Mucosa of stomach (tissue), 1 donor: Measurements from ENCODE around the gene PIGP.
"Not testable (repeated sequence)": the region's sequence is repeated elsewhere in the genome, so short reads cannot be mapped to it uniquely, and the experiment has no call there.

Experiments
- H3K27me3 ChIP-seq: one replicate; pipeline ENCODE4 v1.7.0; 2013; ENCODE audit warnings: mild to moderate bottlenecking, low read length; ENCODE audit not compliant: control insufficient read depth, insufficient read depth
- H3K36me3 ChIP-seq: one replicate; pipeline ENCODE4 v1.7.0; 2013; ENCODE audit warnings: low read length; ENCODE audit not compliant: control insufficient read depth, insufficient read depth
- H3K4me1 ChIP-seq: one replicate; pipeline ENCODE4 v1.7.0; 2013; ENCODE audit warnings: mild to moderate bottlenecking, low read length; ENCODE audit not compliant: control insufficient read depth, insufficient read depth
- H3K4me3 ChIP-seq: one replicate; pipeline ENCODE4 v1.7.0; 2013; ENCODE audit warnings: low read length
- H3K9ac ChIP-seq: one replicate; pipeline ENCODE4 v1.7.0; 2013; ENCODE audit warnings: mild to moderate bottlenecking, low read length, moderate library complexity
- H3K9me3 ChIP-seq: one replicate; pipeline ENCODE4 v1.7.0; 2013; ENCODE audit warnings: mild to moderate bottlenecking, low read length, moderate library complexity; ENCODE audit not compliant: control insufficient read depth
- donor health status: Pancreatic carcinoma.

Gene PIGP

DNA sequence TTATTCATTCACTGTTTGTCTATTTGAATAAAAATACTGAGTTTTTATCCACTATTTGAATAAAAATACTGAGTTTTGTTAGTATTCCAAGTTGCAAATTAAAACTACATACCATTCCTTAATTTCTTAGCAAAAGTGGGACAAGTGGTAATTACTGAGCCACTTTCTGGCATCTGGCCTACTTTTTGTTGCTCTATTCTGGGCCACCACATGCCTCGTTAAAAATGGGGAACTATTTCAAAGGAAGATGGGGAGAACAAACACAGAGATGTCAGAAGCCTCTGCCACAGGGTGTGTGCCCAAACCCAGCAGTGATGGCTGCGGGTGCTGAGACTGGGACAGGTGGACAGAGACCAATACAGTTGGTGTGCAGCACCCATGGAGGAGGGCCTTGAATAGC lies 14.6 kb downstream of the PIGP start:
- H3K4me3 ChIP-seq: no peak overlapping the region
- H3K9ac ChIP-seq: no peak overlapping the region
- H3K4me1 ChIP-seq: peaks cover 8% of the 10 kb centered on the region
- no peaks in the 10 kb centered on the region for H3K27me3 ChIP-seq
- H3K9me3 ChIP-seq: no peaks in the 10 kb centered on the region
- no peaks in the 10 kb centered on the region for H3K36me3 ChIP-seq

DNA sequence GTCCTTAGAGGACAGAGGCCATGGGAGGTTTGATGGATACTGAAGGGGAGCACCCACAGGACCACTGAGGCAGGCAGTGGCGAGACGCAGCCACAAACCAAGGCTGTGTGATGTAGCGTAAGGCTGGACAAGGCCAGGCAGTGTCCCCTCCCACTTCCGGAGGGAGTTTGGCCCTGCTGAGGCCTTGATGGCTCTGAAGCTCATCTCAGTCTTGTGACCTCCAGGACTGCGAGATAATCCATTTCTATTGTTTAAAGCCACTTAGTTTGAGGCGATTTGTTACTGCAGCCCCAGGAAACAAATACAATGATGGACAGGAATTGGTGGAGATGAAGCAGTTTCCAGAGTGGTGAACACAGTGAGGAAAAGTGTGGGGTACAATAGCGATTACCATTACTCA lies 15.3 kb downstream of the PIGP start:
- Histone ChIP-seq H3K4me3 (no peak overlapping the region), H3K9me3 (no peaks in the 10 kb centered on the region), H3K27me3 (no peaks in the 10 kb centered on the region), H3K9ac (no peak overlapping the region), H3K4me1 (peaks cover 8% of the 10 kb centered on the region), H3K36me3 (no peaks in the 10 kb centered on the region)

DNA sequence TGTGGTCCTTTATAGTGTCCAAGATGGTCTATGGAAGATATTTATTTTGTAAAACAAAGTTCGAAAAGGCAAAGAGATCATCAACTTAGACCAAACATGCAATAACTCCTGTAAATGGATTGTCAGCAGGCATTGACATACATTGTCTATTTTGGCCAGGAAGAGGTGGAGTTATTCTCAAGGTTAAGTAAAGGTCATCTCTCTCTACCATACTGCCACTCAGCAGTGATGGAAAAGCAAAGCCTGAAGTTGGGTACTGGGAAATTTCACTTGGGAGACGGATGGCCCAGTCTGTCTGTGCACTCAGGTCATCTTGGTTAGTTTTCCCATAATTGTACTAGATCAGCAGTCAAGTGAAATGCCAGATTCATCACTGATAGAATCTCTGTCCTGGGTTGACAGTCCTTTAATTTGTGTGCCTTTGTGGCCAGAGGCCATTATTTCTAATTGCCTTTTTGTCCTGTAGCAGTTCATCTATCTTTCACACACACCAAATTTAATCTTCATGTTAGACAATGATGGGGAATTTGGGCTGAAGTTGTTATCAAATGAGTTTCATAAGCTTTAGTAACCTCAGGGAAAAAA lies 17.5 kb downstream of the PIGP start:
- H3K4me1 ChIP-seq: peaks cover 4% of the 10 kb centered on the region
- H3K9ac ChIP-seq: no peak overlapping the region

DNA sequence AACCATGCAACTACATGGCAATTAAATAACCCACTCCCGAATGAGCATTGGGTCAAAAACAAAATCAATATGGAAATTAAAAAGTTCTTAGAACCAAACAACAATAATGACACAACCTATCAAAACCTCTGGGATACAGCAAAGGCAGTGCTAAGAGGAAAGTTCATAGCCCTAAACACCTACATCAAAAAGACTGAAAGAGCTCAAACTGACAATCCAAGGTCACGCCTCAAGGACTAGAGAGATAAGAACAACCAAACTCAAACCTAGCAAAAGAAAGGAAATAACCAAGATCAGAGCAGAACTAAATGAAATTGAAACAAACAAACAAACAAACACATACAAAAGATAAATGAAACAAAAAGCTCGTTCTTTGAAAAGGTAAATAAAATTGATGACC lies 23.1 kb downstream of the PIGP start:
- H3K4me1 ChIP-seq: peaks cover 14% of the 10 kb centered on the region
- not testable (repeated sequence) for H3K9ac ChIP-seq, H3K9me3 ChIP-seq, H3K27me3 ChIP-seq, H3K36me3 ChIP-seq, H3K4me3 ChIP-seq

More for the DNA sequence above, 17.5 kb downstream of the PIGP start:
- Histone ChIP-seq H3K36me3 (no peaks in the 10 kb centered on the region), H3K9me3 (no peaks in the 10 kb centered on the region), H3K27me3 (no peaks in the 10 kb centered on the region), H3K4me3 (no peak overlapping the region)

DNA sequence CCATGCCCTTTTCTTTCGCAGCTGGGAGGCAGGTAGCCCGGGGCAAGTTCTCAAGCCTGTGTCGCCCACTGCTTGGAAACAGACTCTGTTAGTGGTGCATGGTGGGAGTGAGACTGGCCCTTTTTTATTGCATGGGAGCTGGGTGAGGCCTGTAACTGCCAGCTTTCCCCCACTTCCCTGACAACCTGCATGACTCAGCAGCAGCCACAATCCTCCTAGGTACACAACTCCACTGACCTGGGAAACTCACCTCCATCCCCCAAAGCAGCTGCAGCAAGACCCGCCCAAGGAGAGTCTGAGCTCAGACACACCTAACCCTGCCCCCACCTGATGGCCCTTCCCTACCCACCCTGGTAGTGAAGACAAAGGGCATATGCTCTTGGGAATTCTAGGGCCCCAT lies 25.8 kb downstream of the PIGP start:
- H3K4me1 ChIP-seq: peaks cover 14% of the 10 kb centered on the region
- no peaks in the 10 kb centered on the region for H3K27me3 ChIP-seq
- no peak overlapping the region for H3K9ac ChIP-seq
- H3K36me3 ChIP-seq: no peaks in the 10 kb centered on the region
- no peak overlapping the region for H3K4me3 ChIP-seq
- no peaks in the 10 kb centered on the region for H3K9me3 ChIP-seq

DNA sequence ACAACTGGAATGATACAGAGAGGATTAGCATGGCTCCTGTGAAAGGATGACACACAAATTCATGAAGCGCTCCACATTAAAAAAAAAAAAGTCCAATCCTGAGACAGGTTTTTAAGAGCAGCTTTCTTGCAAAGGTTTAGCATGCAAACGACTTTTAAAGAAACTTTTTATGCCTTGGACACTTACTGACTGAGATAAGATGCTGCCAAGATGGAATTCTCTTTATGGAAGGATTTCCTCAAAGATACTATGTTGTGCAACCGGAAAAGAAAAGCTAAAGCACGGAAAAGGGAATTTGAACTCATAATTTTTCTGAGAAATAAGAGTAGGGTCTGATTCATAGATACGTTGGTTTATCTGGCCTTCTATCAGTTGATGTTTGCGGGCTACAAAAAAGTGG lies 27.3 kb downstream of the PIGP start:
- H3K9ac ChIP-seq: no peak overlapping the region
- H3K4me3 ChIP-seq: no peak overlapping the region
- no peaks in the 10 kb centered on the region for H3K9me3 ChIP-seq
- no peaks in the 10 kb centered on the region for H3K27me3 ChIP-seq
- H3K36me3 ChIP-seq: no peaks in the 10 kb centered on the region
- peaks cover 14% of the 10 kb centered on the region for H3K4me1 ChIP-seq

DNA sequence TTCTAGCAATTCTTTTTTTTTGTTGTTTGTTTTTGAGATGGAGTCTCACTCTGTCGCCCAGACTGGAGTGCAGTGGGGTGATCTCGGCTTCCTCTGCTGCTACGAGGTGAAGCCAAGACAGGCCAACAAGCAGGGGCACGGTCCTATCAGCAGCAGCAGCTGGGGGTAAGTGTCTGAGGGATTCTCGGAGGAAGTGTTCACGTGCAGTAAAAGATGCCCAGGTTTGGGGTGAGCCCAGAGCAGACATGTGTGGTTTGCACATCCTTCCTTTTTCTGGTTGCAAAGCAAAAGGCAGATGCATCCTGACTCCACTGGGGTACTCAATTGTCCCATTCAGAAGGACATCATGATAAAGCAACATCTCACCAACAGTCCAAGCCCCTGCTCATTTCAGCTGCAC lies 27.7 kb downstream of the PIGP start:
- H3K9ac ChIP-seq: no peak overlapping the region
- H3K4me1 ChIP-seq: peaks cover 14% of the 10 kb centered on the region
- no peaks in the 10 kb centered on the region for H3K9me3 ChIP-seq
- H3K4me3 ChIP-seq: no peak overlapping the region
- H3K36me3 ChIP-seq: no peaks in the 10 kb centered on the region
- H3K27me3 ChIP-seq: no peaks in the 10 kb centered on the region

DNA sequence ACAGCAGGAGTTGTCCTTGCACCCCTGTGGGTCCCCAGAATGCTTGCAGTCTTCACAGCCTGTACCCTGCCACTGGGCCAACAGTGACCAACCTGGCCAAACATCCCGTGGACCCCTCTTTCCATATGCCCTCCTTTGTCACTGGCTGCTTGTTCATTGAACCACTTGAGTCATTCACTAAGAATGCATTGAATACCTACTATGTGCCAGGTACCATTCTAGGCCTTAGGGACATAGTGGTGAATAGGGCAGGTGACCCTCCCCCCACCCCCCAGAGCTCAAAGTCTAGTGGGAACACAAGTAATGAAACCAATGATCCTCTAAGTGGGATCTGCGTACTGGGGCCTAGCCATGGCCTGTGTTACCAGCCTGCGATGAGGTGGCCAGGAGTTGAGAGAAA lies 28.2 kb downstream of the PIGP start:
- H3K36me3 ChIP-seq: no peaks in the 10 kb centered on the region
- no peak overlapping the region for H3K4me3 ChIP-seq
- no peaks in the 10 kb centered on the region for H3K9me3 ChIP-seq
- H3K9ac ChIP-seq: no peak overlapping the region
- no peaks in the 10 kb centered on the region for H3K27me3 ChIP-seq
- H3K4me1 ChIP-seq: peaks cover 14% of the 10 kb centered on the region

DNA sequence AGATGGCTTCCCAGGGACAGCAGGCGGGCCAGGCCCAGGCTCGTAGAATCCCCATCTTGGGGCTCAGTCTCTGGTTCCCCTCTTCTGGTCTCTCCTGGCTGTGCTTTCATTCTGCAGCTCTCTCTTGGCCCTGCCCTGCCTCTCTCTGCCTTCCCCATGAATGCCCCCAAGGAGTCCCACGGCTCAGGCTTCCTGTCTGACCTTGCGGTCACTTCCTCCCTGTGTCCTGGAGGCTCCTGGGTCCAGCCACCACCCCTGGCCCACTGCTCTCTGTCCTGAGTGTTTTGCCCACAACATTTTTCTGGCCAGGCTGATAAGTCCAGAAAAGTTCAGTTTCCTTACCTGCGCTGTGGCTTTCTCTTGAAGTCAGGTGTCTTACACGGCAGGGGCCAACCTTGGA lies 29.1 kb downstream of the PIGP start:
- Histone ChIP-seq H3K9me3 (no peaks in the 10 kb centered on the region), H3K27me3 (no peaks in the 10 kb centered on the region), H3K36me3 (no peaks in the 10 kb centered on the region), H3K4me3 (no peak overlapping the region), H3K4me1 (peaks cover 14% of the 10 kb centered on the region), H3K9ac (no peak overlapping the region)

DNA sequence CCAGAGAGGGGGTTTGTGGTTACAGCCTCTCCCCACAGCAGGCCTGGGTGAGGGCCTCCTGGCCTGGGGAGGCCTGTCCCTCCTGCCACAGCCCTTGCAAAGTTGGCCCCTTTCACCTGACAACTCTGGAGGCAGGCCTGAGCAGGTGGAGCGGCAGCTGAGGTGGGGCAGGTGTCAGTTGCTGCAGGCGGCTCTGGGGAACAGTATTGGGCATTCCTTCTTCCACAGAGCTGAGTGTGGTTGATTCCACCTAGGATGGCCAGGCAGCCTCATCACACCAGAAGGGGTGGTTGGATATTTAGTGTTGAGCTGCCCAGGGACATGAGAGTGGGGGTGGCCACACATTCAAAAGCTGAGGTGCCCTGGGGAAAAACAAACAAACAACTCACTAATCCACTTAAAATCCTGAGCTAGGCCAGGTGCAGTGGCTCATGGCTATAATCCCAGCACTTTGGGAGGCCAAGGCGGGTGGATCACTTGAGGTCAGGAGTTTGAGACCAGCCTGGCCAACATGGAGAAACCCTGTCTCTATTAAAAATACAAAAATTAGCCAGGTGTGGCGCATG lies 31.1 kb downstream of the PIGP start:
- H3K27me3 ChIP-seq: no peaks in the 10 kb centered on the region
- peaks cover 5% of the 10 kb centered on the region for H3K4me1 ChIP-seq
- H3K4me3 ChIP-seq: no peak overlapping the region
- no peaks in the 10 kb centered on the region for H3K9me3 ChIP-seq
- H3K9ac ChIP-seq: no peak overlapping the region
- no peaks in the 10 kb centered on the region for H3K36me3 ChIP-seq

DNA sequence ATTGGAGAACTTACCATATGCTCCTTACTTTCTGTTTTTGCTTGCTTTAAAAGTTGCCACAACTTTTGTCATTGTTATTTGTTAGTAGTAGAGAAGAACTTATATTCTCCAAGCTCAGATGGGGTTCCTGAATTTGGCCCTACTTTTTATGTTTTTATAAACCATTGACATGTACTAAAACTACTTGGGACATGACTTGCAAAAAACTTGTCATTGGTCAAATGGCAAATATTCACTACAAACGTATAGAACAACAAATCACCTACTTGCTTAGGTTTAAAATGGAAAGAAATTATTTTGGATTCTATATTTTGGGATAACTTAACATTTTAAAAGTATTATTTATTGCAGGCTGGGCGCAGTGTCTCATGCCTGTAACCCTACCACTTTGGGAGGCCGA lies 32.7 kb downstream of the PIGP start:
- Histone ChIP-seq H3K4me3 (no peak overlapping the region), H3K9me3 (no peaks in the 10 kb centered on the region), H3K36me3 (no peaks in the 10 kb centered on the region), H3K27me3 (no peaks in the 10 kb centered on the region), H3K9ac (no peak overlapping the region), H3K4me1 (no peaks in the 10 kb centered on the region)

DNA sequence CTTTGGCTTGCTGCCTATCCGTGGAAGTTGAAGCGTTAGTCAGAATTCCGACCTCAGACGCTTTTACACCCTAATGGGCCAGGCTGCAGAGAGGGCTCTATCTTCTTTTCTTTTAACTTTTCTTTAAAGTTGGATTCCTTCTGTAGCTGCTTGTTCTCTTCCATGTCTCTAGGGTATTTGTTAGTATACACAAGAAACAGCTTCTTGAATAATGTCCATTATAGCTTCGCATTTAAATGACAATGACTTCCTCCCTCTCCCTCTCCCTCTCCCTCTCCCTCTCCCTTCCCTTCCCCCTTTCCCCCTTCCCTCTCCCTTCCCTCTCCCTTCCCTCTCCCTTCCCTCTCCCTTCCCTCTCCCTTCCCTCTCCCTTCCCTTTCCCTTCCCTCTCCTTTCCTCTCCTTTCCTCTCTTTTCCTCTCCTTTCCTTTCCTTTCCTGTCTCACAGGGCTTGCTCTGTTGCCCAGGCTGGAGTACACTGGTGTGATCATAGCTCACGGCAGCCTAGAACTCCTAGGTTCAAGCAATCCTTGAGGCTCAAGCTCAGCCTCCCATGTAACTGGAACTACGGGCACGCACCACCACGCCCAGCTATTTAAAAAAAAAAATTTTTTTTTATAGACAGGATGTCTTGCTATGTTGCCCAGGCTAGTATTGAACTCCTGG lies 33.3 kb downstream of the PIGP start:
- Histone ChIP-seq H3K4me3 (no peak overlapping the region), H3K9me3 (no peaks in the 10 kb centered on the region), H3K4me1 (no peaks in the 10 kb centered on the region), H3K36me3 (no peaks in the 10 kb centered on the region), H3K27me3 (no peaks in the 10 kb centered on the region), H3K9ac (no peak overlapping the region)
